ENCODE data around the gene LHPP. TPM values are rescaled to one million over a fixed set of nuclear protein-coding genes. Genes with fewer than 3 reads are reported as not detected.
"Not testable (repeated sequence)": the region's sequence is repeated elsewhere in the genome, so short reads cannot be mapped to it uniquely, and the experiment has no call there.

Gene LHPP
- total RNA-seq, 1 experiment from 2014 or later: 8.2 TPM

GRCh38 chr10:124535731-124536495, 74.3 kb downstream of the LHPP start:
- DNase-seq (ENCODE audit: low spot score): no peak

GRCh38 chr10:124536496-124537050, 75.0 kb downstream of the LHPP start:
- DNase-seq (ENCODE audit: low spot score): no peak

GRCh38 chr10:124537166-124537725, 75.6 kb downstream of the LHPP start:
- DNase-seq (ENCODE audit: low spot score): no peak

GRCh38 chr10:124537891-124538290, 76.3 kb downstream of the LHPP start:
- DNase-seq (ENCODE audit: low spot score): no peak

GRCh38 chr10:124538706-124539105, 77.1 kb downstream of the LHPP start:
- DNase-seq (ENCODE audit: low spot score): no peak

GRCh38 chr10:124539935-124540641, 78.5 kb downstream of the LHPP start:
- DNase-seq (ENCODE audit: low spot score): no peak

GRCh38 chr10:124541076-124541903, 79.7 kb downstream of the LHPP start:
- no peak for DNase-seq (ENCODE audit: low spot score)

GRCh38 chr10:124542336-124542735, 80.7 kb downstream of the LHPP start:
- no peak for DNase-seq (ENCODE audit: low spot score)

GRCh38 chr10:124543146-124543545, 81.5 kb downstream of the LHPP start:
- no peak for DNase-seq (ENCODE audit: low spot score)

- no peak for DNase-seq (ENCODE audit: low spot score)
These were observed 82.3 kb downstream of the LHPP start for GRCh38 chr10:124543971-124544370.

- DNase-seq (ENCODE audit: low spot score): no peak
These were observed 83.1 kb downstream of the LHPP start for GRCh38 chr10:124544711-124545110.

- DNase-seq (ENCODE audit: low spot score): no peak
These were observed 83.9 kb downstream of the LHPP start for GRCh38 chr10:124545351-124546054.

- no peak for DNase-seq (ENCODE audit: low spot score)
These were observed 84.4 kb downstream of the LHPP start for GRCh38 chr10:124546055-124546369.

- no peak for DNase-seq (ENCODE audit: low spot score)
These were observed 85.5 kb downstream of the LHPP start for GRCh38 chr10:124546957-124547646.

GRCh38 chr10:124547647-124548168, 86.1 kb downstream of the LHPP start:
- no peak for DNase-seq (ENCODE audit: low spot score)

GRCh38 chr10:124549171-124549570, 87.5 kb downstream of the LHPP start:
- not testable (repeated sequence) for DNase-seq (ENCODE audit: low spot score)

- DNase-seq (ENCODE audit: low spot score): no peak
These were observed 88.8 kb downstream of the LHPP start for GRCh38 chr10:124550293-124551034.

- no peak for DNase-seq (ENCODE audit: low spot score)
These were observed 89.5 kb downstream of the LHPP start for GRCh38 chr10:124551097-124551496.

GRCh38 chr10:124551755-124552154, 90.1 kb downstream of the LHPP start:
- no peak for DNase-seq (ENCODE audit: low spot score)
